H1 (cell line): Measurements from ENCODE around the gene SH3BGRL3.

Source experiments
- CEBPB ChIP-seq: IDR thresholded peaks from 2 replicates; pipeline ENCODE4 v1.6.1; 2012; ENCODE audit warnings: low read depth, low read length
- CTCF ChIP-seq, 3 experiments: IDR thresholded peaks; 1 replicate in 2 of 3; 2 replicates in 1 of 3; pipeline versions ENCODE4 v1.5.1 to v1.6.1; 2011; ENCODE audit warnings: low read length in 3 of 3, mild to moderate bottlenecking in 3 of 3, inconsistent platforms in 2 of 3, low read depth in 1 of 3, moderate library complexity in 1 of 3; ENCODE audit not compliant: insufficient read depth in 1 of 3; ENCODE audit errors: control extremely low read depth in 1 of 3
- E2F6 ChIP-seq: IDR thresholded peaks from 2 replicates; pipeline ENCODE4 v1.6.1; 2012; ENCODE audit warnings: inconsistent platforms
- GABPA ChIP-seq: IDR thresholded peaks from 2 replicates; pipeline ENCODE4 v1.6.1; 2011; ENCODE audit warnings: mild to moderate bottlenecking, low read length, moderate library complexity, borderline replicate concordance; ENCODE audit not compliant: insufficient read depth
- MAFK ChIP-seq: IDR thresholded peaks from 2 replicates; pipeline ENCODE4 v1.6.1; 2012; ENCODE audit warnings: low read depth, mild to moderate bottlenecking, improper control_type of control experiment, low read length
- RXRA ChIP-seq: IDR thresholded peaks from 2 replicates; pipeline ENCODE4 v1.6.1; 2011; ENCODE audit warnings: low read depth, mild to moderate bottlenecking, low read length, moderate library complexity; ENCODE audit not compliant: insufficient read depth
- SIN3A ChIP-seq, 2 experiments: IDR thresholded peaks in 1 of 2; conservative IDR thresholded peaks in 1 of 2; 2 replicates each; pipeline ENCODE4 v1.6.1; 2011 to 2012; ENCODE audit warnings: low read length in 2 of 2, improper control_type of control experiment in 1 of 2, low read depth in 1 of 2, mild to moderate bottlenecking in 1 of 2
- SP1 ChIP-seq: IDR thresholded peaks from 2 replicates; pipeline ENCODE4 v1.6.1; 2011; ENCODE audit warnings: low read depth, low read length
- TAF1 ChIP-seq: IDR thresholded peaks from 2 replicates; pipeline ENCODE4 v1.6.1; 2011; ENCODE audit warnings: mild to moderate bottlenecking, low read depth, low read length

- TF ChIP-seq SP1: no peak
- TF ChIP-seq SIN3A (conservative IDR thresholded peaks at IDR 0.05 in 1 of 2, IDR thresholded peaks at IDR 0.05 in 1 of 2; ENCODE audit: low read depth in 1 of 2, low read length in 2 of 2): no peak
- no peak for TF ChIP-seq E2F6
- TF ChIP-seq MAFK: no peak
- TF ChIP-seq CTCF (IDR thresholded peaks at IDR 0.05; ENCODE audit: control extremely low read depth in 1 of 3, insufficient read depth in 1 of 3, low read depth in 1 of 3, low read length in 3 of 3): no peak
- no peak for TF ChIP-seq RXRA
- no peak for TF ChIP-seq GABPA
- no peak for TF ChIP-seq TAF1
- TF ChIP-seq CEBPB: no peak
These were observed 27.2 kb upstream of the SH3BGRL3 start for GRCh38 chr1:26252718-26253117.
